Measurements from ENCODE around the gene KCNJ2. TPM values are rescaled to one million over a fixed set of nuclear protein-coding genes. Genes with fewer than 3 reads are reported as not detected.
A peak's percentile ranks its signal among the peaks of the same experiment; 100 is the strongest.

Gene KCNJ2
- not detected for total RNA-seq

DNA sequence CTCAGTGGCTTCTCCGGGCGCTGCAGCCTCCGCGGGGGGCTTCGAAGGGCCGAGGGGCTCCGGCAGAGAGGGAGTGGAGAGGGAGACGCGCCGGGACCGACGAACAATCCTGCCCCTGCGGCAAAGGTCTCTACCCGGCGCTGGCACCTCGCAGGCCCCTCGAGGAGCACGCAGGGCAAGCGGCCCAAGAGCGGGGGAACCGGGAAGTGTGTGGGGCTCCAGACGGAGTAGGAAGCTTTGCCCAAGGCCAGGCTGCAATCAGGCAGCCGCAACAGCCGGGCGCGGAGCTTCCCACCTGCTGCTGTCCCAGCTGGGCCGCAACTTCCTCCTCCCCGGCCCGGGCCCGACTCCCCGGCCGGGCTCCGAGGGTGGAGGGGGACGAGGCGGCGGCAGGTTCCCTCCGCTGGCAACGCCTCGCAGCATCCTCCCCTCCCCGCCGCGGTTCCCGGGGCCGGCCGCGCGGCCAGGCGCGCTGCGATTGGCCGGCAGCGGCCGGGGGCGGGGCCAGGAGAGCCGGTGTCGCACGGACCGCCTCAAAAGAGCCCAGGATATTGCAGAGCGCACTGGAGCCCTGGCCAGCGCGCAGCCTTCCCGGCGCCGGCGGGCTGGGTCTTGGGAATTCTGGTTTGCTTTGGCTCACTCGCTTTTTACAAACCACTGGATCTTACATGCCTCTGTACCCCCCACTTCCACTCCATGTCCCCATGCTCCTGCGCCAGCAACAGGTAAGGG lies at the start of gene KCNJ2:
Gene KCNJ2, plus strand, starts transcription at position 556 of the 732 bp plus-strand sequence. CDS start 5,508 bp downstream, outside the sequence.
- intact Hi-C loops (cut with micrococcal nuclease): no loop called here

DNA sequence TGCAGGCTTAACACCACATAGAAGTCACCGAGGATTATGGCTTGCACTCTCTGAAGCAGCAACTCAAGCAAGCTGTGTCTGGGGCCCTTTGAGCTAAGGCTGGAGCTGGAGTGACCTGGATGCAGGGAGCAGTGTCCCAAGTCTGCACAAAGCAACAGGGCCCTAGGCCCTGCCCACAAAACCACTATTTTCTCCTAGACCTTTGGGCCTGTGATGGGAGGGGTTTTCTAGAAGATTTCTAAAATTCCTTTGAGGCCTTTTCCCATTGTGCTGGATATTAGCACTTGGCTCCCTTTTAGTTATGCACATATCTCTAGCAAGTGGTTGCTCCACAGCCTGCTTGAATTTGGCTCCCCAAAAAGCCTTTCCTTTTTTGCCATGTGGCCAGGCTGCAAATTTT lies 49.8 kb upstream of the KCNJ2 start:
- H3K9me3 Mint-ChIP-seq: peaks cover 1% of the 10 kb centered on the region
- POLR2A ChIA-PET: interaction anchor here (1.2 kb wide), 1 partner anchor 12 kb away, joined by 3 read pairs; no protein-coding TSS in a partner anchor
- peaks cover 1% of the 10 kb centered on the region for H3K27me3 Mint-ChIP-seq
- no peaks in the 10 kb centered on the region for H3K4me1 Mint-ChIP-seq (ENCODE audit: low read depth)
- TF ChIP-seq, protein P1, sequence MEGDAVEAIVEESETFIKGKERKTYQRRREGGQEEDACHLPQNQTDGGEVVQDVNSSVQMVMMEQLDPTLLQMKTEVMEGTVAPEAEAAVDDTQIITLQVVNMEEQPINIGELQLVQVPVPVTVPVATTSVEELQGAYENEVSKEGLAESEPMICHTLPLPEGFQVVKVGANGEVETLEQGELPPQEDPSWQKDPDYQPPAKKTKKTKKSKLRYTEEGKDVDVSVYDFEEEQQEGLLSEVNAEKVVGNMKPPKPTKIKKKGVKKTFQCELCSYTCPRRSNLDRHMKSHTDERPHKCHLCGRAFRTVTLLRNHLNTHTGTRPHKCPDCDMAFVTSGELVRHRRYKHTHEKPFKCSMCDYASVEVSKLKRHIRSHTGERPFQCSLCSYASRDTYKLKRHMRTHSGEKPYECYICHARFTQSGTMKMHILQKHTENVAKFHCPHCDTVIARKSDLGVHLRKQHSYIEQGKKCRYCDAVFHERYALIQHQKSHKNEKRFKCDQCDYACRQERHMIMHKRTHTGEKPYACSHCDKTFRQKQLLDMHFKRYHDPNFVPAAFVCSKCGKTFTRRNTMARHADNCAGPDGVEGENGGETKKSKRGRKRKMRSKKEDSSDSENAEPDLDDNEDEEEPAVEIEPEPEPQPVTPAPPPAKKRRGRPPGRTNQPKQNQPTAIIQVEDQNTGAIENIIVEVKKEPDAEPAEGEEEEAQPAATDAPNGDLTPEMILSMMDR (IDR thresholded peaks at IDR 0.05): no peak
- intact Hi-C loops (cut with micrococcal nuclease): no loop called here
- no peak for ATAC-seq
- no peak for DNase-seq
- no peak overlapping the region for H3K27ac Mint-ChIP-seq
- no peak overlapping the region for H3K4me3 Mint-ChIP-seq
- H3K36me3 Mint-ChIP-seq (ENCODE audit: low read depth): no peaks in the 10 kb centered on the region
- CTCF ChIA-PET: no interaction called here

More for the DNA sequence above, at the start of gene KCNJ2:
- ATAC-seq (peak; percentile 98), DNase-seq (peak; percentile 65)
- H3K27ac Mint-ChIP-seq: no peak within 1 kb of the TSS
- CTCF ChIA-PET: no interaction called here
- POLR2A ChIA-PET: no interaction called here
- peaks cover 54% of the 10 kb centered on the region for H3K27me3 Mint-ChIP-seq
- H3K36me3 Mint-ChIP-seq (ENCODE audit: low read depth): no peaks in the 10 kb centered on the region
- TF ChIP-seq, protein P1 (IDR thresholded peaks at IDR 0.05): no peak
- H3K9me3 Mint-ChIP-seq: no peaks in the 10 kb centered on the region
- H3K4me1 Mint-ChIP-seq (ENCODE audit: low read depth): peaks cover 14% of the 10 kb centered on the region
- peak within 1 kb of the TSS; percentile 59 for H3K4me3 Mint-ChIP-seq

DNA sequence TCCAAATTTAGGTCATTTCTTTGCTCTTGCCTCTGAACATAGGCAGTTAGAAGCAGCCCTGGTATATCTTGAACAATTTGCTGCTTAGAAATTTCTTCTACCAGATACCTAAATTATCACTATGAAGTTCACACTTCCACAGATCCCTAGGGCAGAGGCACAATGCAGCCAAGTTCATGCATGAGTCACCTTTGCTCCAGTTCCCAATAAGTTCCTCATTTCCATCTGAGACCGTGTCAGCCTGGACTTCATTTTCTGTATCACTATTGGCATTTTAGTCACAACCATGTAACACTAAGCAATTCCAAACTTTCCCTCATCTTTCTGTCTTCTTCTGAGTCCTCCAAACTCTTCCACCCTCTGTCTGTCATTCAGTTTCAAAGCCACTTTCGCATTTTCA lies 49.3 kb upstream of the KCNJ2 start:
- POLR2A ChIA-PET: no interaction called here
- no peak for DNase-seq
- Mint-ChIP-seq H3K9me3 (peaks cover 1% of the 10 kb centered on the region), H3K4me1 (ENCODE audit: low read depth) (no peaks in the 10 kb centered on the region), H3K27me3 (peaks cover 1% of the 10 kb centered on the region), H3K36me3 (ENCODE audit: low read depth) (no peaks in the 10 kb centered on the region), H3K27ac (no peak overlapping the region), H3K4me3 (no peak overlapping the region)
- no peak for ATAC-seq
- TF ChIP-seq, protein P1 (IDR thresholded peaks at IDR 0.05): no peak
- intact Hi-C loops (cut with micrococcal nuclease): no loop called here
- CTCF ChIA-PET: no interaction called here

DNA sequence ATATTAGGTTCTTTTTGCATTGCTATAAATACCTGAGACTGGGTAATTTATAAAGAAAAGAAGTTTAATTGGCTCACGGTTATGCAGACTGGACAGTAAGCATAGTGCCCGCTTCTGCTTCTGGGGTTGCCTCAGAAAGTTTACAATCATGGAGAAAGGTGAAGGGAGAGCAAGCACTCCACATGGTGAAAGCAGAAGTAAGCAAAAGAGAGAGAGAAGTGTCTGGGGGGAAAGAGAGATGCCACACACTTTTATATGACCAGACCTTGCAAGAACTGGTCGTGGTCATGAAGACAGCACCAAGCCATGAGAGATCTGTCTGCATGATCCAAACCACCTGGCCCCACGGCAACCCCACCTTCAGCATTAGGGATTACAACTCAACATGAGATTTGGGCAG lies 48.9 kb upstream of the KCNJ2 start:
- ChIA-PET CTCF (no interaction called here), POLR2A (no interaction called here)
- no peaks in the 10 kb centered on the region for H3K4me1 Mint-ChIP-seq (ENCODE audit: low read depth)
- DNase-seq (no peak), ATAC-seq (no peak)
- TF ChIP-seq, protein P1 (IDR thresholded peaks at IDR 0.05): no peak
- no peak overlapping the region for H3K27ac Mint-ChIP-seq
- H3K36me3 Mint-ChIP-seq (ENCODE audit: low read depth): no peaks in the 10 kb centered on the region
- peaks cover 1% of the 10 kb centered on the region for H3K27me3 Mint-ChIP-seq
- peaks cover 1% of the 10 kb centered on the region for H3K9me3 Mint-ChIP-seq
- H3K4me3 Mint-ChIP-seq: no peak overlapping the region
- intact Hi-C loops (cut with micrococcal nuclease): no loop called here

DNA sequence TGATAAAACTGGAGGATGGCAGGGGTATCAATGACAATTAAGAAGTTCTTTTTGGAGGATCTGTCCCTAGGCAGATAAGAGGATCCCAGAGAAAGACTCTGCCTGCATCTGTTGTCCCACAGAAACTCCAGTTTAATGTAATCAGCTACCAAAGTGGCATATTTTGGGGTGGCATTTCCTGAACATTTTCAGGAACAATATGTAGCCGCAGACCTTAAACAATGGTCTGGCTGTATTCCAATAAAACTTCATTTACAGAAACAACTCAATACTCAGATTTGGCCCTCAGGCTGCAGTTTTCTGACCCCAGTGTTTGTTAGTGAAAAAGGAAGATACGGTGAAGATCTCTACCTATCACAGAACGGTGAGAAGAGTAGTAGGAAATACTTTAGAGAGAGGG lies 48.2 kb upstream of the KCNJ2 start:
- intact Hi-C loops (cut with micrococcal nuclease): no loop called here
- no peak overlapping the region for H3K27ac Mint-ChIP-seq
- DNase-seq: no peak
- TF ChIP-seq, protein P1 (IDR thresholded peaks at IDR 0.05): no peak
- peaks cover 1% of the 10 kb centered on the region for H3K9me3 Mint-ChIP-seq
- no peaks in the 10 kb centered on the region for H3K4me1 Mint-ChIP-seq (ENCODE audit: low read depth)
- POLR2A ChIA-PET: no interaction called here
- H3K36me3 Mint-ChIP-seq (ENCODE audit: low read depth): no peaks in the 10 kb centered on the region
- H3K4me3 Mint-ChIP-seq: no peak overlapping the region
- CTCF ChIA-PET: no interaction called here
- peaks cover 1% of the 10 kb centered on the region for H3K27me3 Mint-ChIP-seq
- no peak for ATAC-seq

All from activated CD8-positive, alpha-beta T cell treated with anti-CD3 and anti-CD28 coated beads for 36 hours (primary cell).